Stimulated activated CD8-positive, alpha-beta memory T cell treated with anti-CD3 and anti-CD28 coated beads, Interleukin-15, amount 100 ng/mL, for 24 hours (primary cell): ENCODE data around the gene EHD1.

ENCODE experiments used
- DNase-seq: peaks from one replicate; pipeline ENCODE4 v3.0.0-alpha.2; 2020; ENCODE audit warnings: low read depth

The EHD1 gene

GRCh38 chr11:64842851-64843685 is 35.4 kb downstream of the EHD1 start:
- no peak for DNase-seq

- no peak for DNase-seq
Measured at GRCh38 chr11:64842366-64842759, 36.1 kb downstream of the EHD1 start.

GRCh38 chr11:64841592-64842365 is 36.6 kb downstream of the EHD1 start:
- no peak for DNase-seq

- DNase-seq, result no peak
Measured at GRCh38 chr11:64839887-64840782, 38.3 kb downstream of the EHD1 start.

GRCh38 chr11:64839335-64839734 is 39.1 kb downstream of the EHD1 start:
- no peak for DNase-seq

GRCh38 chr11:64838600-64839334 is 39.7 kb downstream of the EHD1 start:
- no peak for DNase-seq

GRCh38 chr11:64837887-64838351 is 40.5 kb downstream of the EHD1 start:
- no peak for DNase-seq

GRCh38 chr11:64836448-64837072 is 41.9 kb downstream of the EHD1 start:
- no peak for DNase-seq

GRCh38 chr11:64835616-64836447 is 42.6 kb downstream of the EHD1 start:
- no peak for DNase-seq

GRCh38 chr11:64834723-64835615 is 43.5 kb downstream of the EHD1 start:
- DNase-seq, result no peak

- DNase-seq, result no peak
Measured at GRCh38 chr11:64834031-64834722, 44.2 kb downstream of the EHD1 start.

GRCh38 chr11:64833509-64833908 is 44.9 kb downstream of the EHD1 start:
- no peak for DNase-seq

GRCh38 chr11:64833198-64833502 is 45.3 kb downstream of the EHD1 start:
- no peak for DNase-seq

GRCh38 chr11:64832467-64833197 is 45.8 kb downstream of the EHD1 start:
- DNase-seq, result no peak

GRCh38 chr11:64831411-64831891 is 47.0 kb downstream of the EHD1 start:
- no peak for DNase-seq

GRCh38 chr11:64829536-64830251 is 48.7 kb downstream of the EHD1 start:
- no peak for DNase-seq

GRCh38 chr11:64827451-64827839 is 51.0 kb downstream of the EHD1 start:
- DNase-seq, result no peak
